GM12801 (cell line): ENCODE results near the gene ABCA12.

ENCODE experiments used
- CTCF ChIP-seq: IDR thresholded peaks from one replicate; pipeline ENCODE4 v1.5.1; 2011; ENCODE audit warnings: control low read depth; ENCODE audit not compliant: insufficient read length; ENCODE audit errors: extremely low read depth

The ABCA12 gene

GRCh38 chr2:215036314-215036713 is 102.1 kb downstream of the ABCA12 start:
- TF ChIP-seq CTCF: no peak

- no peak for TF ChIP-seq CTCF
These were observed 104.3 kb downstream of the ABCA12 start for GRCh38 chr2:215034154-215034553.

- TF ChIP-seq CTCF: no peak
These were observed 106.3 kb downstream of the ABCA12 start for GRCh38 chr2:215032153-215032552.

- no peak for TF ChIP-seq CTCF
These were observed 107.1 kb downstream of the ABCA12 start for GRCh38 chr2:215031321-215031720.

- TF ChIP-seq CTCF: no peak
These were observed 108.5 kb downstream of the ABCA12 start for GRCh38 chr2:215029936-215030335.

GRCh38 chr2:215028231-215028630 is 110.2 kb downstream of the ABCA12 start:
- TF ChIP-seq CTCF: no peak

- no peak for TF ChIP-seq CTCF
These were observed 110.6 kb downstream of the ABCA12 start for GRCh38 chr2:215027779-215028178.

GRCh38 chr2:215022910-215023309 is 115.5 kb downstream of the ABCA12 start:
- TF ChIP-seq CTCF: no peak
